Stimulated activated CD4-positive, alpha-beta T cell treated with anti-CD3 and anti-CD28 coated beads, Interleukin-12 subunit alpha, Interleukin-12 subunit beta, amount 100 ng/mL, for 4 hours (primary cell): ENCODE data around the gene FNDC3A.

Source experiments
- DNase-seq: peaks from one replicate; pipeline ENCODE4 v3.0.0-alpha.2; 2020

FNDC3A gene

DNA sequence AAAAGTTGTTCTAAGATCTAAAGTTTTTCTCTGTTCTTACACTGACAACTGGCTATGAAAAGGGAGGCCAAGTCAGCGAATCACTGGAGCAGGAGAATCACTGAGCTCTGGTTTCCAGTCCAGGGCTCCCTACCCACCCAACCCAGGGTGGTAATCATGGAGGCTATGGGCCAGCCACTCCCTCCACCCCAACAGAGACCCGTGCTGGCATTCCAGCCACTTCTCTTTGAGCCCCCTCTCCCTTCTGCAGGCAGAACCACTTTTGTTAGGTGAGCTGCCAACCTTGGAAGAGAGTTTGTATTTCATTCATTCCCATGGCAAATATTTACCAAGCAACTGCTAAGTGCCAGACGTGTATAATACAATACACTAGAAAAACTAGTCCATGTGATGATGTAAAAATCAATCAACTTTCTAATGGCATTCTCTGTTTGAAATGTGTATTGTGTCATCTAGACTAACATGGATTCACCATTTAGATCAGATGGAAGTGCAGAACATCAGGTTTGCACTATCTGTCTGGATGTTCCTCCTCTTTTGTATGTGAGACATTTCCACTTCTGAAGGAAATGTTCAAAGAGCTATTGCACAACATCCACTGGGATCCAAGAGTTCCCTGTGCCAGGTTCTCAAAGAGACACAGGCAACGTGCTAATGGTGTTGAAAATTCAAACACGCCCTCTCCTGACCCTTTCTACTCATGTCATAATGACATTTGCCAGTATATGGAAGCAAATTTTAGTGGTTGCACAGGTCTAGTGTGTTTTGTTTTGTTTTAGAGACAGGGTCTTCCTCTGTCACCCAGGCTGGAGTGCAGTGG lies 249.7 kb downstream of the FNDC3A start:
- DNase-seq = no peak

GRCh38 chr13:49226613-49227012 lies 250.9 kb downstream of the FNDC3A start:
- no peak for DNase-seq

- no peak for DNase-seq
Measured at GRCh38 chr13:49234741-49235140, 259.0 kb downstream of the FNDC3A start.

DNA sequence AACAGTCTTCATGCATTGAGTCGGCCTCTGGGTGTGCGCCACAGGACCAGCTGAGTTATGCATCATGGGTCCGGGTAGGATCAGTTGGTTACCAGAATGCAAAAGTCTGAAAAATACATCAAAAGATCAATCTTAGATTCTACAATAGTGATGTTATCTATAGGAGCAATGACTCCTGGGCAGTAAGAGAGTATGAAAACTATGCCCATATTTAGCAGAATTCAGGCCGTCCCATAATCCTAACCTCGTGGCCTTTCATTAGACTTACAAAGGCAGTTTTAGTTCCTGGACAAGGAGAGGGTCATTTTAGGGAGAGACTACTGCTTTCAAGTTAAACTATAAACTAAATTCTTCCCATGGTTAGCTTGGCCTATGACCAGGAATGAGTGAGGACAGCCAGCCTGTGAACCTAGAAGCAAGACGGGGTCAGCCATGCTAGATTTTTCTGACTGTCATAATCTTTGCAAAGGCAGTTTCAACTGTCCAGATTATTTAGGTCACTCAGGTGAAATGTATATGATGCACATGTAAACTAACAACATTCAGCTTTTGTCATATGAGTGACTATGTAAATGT lies 260.2 kb downstream of the FNDC3A start:
- DNase-seq = no peak

DNA sequence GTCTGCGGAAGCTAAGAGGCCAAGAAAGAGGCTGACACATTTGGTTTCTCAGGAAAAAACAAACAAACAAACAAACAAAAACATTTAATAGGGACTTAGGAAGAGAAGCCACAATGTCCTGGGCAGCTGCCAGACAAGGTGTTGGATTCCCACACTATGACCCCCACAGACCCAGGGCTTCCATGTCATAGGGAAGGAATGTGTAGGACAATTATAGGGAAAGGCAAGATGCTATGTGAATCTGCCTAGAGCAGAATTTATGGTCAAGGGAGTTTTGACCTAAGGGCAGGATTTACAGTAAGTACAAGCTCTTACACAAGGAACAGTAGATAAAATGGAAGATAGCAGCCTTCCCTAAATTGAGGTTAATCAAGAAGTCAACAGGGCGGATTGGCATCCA lies 262.9 kb downstream of the FNDC3A start:
- DNase-seq = no peak

DNA sequence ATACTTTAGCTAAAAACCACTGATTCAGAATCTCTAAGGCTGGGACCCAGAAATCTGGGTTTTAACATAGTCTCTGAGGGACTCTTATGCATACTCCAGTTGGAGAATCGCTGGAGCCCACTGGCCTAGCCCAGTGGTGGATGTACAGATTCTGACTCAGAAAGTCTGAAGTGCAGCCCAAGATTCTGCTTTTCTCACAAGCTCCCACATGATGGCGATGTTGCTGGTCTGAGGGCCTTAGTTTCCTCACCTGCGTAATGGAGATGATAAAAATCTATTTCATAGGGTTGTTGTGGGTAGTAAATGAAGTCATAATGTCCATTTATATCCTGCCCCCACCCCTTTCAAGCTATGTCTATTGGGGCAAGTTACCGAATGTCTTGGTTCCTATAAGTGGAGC lies 264.3 kb downstream of the FNDC3A start:
- DNase-seq = no peak

DNA sequence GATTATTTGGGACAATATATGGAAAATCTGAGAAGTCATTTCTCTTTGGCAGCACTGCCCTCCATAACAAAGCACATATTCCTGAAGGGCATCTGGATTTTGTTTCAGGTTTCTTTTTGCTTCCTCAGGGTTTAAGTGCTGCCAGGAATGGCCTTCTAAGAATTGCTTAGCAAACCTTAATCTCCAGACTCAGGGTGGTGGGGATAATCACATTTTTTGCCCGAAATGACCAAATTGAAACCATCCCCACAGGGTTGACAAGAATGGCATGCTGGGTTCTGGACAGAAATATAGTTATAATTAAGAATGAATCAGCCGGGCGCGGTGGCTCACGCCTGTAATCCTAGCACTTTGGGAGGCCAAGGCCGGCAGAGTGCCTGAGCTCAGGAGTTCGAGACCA lies 265.6 kb downstream of the FNDC3A start:
- DNase-seq = no peak

GRCh38 chr13:49245101-49245500 lies 269.4 kb downstream of the FNDC3A start:
- DNase-seq = no peak

DNA sequence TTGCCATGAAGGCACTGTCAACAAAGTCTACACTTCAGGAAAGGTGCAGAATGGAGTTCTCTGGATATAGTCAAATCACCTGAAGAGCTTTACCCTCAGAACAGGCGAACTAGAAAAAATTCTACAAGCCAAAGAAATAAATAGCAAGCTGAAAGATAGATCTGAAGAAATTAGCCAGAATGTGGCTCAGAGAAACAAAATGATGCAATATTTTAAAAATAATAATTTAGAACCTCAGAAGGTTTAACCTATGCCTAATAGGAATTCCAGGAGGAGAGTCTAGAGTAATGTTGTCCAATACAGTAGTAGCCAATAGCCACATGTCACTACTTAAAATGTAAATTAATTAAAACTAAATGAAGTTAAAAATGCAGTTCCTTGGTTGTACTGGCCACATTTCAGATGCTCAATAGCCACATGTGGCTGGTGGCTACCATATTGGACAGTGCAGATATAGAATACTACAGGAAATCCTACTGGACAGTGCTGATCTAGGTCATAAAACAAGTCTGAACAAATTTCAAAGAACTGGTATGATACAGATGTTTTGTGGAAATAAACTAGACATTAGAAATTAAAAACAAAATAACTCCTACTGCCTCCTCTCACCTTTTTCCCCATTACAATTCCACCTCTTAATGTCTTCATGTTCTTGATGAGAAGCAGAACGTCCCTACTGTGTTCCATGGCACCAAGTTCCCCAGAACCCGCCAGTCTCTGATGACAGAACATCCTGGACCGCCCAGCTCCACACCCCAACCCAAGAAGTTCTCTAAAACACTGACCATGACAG lies 271.3 kb downstream of the FNDC3A start:
- no peak for DNase-seq

DNA sequence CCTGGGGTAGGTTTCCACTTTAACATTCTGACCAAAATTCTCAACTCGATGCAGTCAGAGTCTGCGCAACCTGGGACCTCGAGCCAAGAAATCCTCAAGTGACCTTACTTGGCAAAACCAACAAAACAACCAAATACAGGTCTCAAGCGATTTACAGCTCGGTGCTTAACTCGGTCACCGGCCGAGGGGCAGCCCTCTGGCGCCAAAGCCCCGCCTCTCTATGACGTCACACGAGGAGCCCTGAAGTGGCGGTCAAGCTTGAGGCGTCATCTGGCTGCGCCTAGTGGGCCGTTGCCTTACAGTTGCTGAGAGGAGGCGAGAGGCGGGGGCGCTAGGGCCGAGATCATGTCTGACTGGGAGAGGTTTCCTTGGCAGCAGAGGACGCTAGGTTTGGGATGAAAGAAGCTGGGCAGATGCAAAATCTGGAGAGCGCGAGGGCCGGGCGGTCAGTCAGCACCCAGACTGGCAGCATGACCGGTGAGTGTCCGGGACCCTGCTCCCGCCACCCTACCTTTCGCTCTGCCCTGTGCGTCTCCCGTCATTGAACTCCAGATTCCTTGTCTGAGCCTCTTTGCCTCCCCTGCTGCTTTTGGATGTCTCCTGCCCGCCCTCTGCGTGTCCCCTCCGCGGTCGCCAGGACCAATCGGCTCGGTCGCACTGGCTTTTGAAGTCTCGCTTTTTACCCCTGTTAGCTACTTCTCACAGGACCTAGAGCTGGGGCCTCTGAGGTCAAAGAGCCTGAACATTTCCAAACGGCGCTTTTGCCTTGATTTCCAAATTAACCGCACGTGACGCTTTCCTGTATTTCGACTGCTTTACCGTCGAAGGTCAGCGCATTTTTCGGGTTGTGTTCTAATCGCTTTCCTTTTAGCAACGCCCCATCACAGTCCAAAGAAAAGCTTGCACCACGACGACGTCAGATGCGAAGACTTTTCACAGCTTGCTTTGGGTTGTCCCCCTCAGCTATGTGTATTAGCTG lies 272.2 kb downstream of the FNDC3A start, which contains the start of gene CDADC1:
TSS of gene CDADC1 (plus strand) at position 283 of the 979 bp plus-strand sequence. CDS start at position 396, 113 bp downstream.
- peak; percentile 90 for DNase-seq

GRCh38 chr13:49248622-49249002 lies 272.9 kb downstream of the FNDC3A start:
- no peak for DNase-seq

DNA sequence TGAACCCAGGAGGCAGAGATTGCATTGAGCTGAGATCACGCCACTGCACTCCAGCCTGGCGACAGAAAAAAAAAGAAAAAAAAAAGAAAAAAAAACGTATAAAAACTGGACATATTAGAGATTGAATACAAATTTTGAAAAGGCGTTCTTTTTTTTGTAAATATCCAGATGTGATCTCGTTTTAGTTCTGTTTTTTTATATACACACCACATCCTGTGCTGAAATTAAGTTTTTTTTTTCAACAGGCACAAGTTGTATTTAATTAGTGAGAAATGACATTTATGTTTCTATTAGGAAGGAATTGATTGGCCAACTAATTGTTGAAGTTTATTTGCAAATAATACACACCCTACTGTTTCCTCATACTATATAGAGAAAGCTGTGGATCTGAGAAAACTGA lies 275.6 kb downstream of the FNDC3A start:
- no peak for DNase-seq

GRCh38 chr13:49253310-49253709 lies 277.6 kb downstream of the FNDC3A start:
- DNase-seq = no peak

GRCh38 chr13:49254007-49254406 lies 278.3 kb downstream of the FNDC3A start:
- no peak for DNase-seq

DNA sequence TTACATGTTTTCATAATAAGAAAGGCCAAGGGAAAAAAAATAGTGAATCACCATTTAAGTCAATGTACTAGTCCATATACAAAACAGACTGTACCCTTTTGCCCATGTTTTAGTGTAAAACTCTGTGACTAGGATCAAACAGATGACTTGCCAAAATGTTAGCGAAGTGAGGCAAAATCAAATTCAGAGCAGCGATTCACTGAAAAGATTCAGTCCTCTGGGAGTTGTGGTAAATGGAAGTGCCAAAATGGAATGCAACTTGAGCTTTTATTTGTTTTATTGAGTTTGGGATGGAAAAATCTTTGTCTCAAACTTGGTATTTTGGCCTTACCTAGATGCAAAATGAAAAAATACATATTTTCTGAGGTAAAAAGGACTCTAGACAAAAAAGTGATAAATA lies 281.1 kb downstream of the FNDC3A start:
- DNase-seq = no peak

GRCh38 chr13:49258089-49258796 lies 282.5 kb downstream of the FNDC3A start:
- no peak for DNase-seq
